GM15510 (cell line): ENCODE data around the gene KRTAP10-6.

ENCODE experiments used
- POLR2A ChIP-seq: IDR thresholded peaks from 3 replicates; pipeline ENCODE4 v1.6.1; 2011; ENCODE audit warnings: borderline replicate concordance; ENCODE audit not compliant: insufficient read length; ENCODE audit errors: extremely low read depth

Gene KRTAP10-6

DNA sequence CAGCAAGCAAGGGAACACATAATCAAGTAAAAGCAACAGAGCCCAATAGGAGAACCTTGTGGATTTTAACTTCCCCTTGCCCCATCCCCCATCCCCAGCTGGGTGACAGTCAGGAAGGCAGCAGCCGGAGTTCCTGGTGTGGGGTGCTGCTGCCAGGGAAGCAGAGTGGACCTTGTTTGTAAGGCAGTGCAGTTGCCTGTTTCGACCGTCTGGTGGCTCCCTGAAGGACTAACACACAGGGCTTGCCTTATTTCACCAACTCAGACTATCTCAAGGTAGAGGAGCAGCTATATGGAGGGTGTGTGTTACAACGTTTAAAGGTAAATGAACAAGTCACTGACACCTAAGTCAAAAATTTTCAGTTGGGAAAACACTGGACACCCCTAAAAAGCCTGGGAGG lies 26.2 kb upstream of the KRTAP10-6 start:
- no peak for TF ChIP-seq POLR2A

DNA sequence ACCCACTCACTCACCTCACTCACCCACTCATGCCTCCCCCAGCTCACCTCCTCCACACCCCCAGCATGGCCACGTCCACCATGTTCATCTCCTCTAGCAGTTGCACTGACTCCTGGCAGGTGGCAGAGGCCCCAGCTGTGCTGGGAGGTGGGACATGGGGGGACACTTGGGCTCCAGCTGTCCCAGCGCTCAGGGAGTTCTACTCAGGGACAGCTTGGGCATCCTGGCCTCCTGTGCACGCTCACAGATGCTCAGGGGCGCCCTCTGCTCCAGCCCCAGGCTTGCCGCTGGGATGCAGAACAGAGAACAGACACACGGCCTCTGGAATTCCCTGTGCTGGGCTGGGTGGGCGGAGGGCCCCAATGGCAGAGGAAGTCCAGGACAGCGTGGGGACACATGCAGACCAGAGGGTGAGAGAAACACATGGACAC lies 24.8 kb upstream of the KRTAP10-6 start:
- no peak for TF ChIP-seq POLR2A

DNA sequence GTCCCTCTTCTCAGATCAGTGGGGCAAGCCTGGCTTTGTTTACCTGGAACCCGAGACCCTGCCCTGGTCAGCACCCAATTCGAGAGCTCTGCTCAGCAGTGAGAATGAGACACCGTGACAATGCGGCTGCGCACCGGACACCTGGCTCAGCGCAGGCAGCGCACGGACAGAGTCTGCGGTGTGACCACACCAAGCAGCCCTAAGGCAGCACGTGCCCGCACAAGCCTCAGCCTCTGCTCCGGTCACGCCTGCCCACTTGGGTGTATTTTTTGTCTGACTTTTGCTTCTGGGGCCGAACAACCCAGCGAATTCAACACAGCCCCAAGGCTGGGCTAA lies 24.3 kb upstream of the KRTAP10-6 start:
- TF ChIP-seq POLR2A, result no peak

DNA sequence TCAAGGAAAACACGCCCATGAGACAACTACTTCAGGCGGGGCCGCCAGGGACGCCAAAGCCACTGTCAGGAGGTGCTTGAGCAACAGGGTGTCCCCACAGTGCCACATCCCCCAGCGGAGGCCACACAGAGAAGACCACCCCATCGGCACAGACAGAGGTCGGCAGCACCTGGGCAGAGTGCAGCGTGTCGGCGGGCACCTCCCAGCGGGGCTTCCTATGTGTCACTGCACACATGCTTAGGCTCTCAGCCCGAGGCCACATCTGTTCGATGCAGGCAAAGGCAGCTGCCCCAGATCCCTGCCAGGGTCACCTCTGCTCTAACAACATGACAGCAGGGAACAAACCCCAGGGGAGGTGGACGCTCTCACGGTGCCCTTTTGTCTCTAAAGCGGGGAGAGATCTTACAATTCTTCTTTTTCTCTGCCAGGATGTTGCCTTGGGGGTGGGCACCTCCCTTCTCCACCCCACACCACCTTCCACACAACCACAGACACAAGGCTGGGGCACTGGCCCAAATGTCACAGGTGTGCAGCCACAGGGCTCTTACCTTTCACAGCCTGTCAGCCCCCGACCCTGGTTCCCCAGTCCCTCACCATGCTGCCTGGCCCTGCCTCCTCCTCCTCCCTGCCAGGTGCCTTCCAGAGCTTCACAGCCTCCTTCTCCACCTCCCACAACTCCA lies 23.7 kb upstream of the KRTAP10-6 start:
- TF ChIP-seq POLR2A, result no peak

DNA sequence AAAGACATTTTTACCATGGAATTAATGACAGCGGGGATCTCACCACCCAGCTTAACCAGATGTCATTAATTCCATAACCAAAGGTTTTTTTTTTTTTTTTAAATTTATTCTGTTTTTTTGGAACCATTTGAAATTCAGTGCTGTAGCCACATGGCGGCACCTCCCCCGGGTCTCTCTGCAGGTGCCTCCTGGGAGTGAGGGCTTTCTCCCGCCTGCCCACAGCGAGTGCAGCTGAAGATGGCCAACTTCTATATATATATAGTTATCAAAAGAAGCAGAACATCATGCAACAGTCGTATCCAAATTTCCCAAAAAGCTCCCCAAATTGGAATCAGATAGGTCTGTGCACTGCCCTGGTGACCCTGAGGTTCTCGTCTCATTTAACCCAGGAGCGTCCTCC lies 23.2 kb upstream of the KRTAP10-6 start:
- TF ChIP-seq POLR2A, result no peak

DNA sequence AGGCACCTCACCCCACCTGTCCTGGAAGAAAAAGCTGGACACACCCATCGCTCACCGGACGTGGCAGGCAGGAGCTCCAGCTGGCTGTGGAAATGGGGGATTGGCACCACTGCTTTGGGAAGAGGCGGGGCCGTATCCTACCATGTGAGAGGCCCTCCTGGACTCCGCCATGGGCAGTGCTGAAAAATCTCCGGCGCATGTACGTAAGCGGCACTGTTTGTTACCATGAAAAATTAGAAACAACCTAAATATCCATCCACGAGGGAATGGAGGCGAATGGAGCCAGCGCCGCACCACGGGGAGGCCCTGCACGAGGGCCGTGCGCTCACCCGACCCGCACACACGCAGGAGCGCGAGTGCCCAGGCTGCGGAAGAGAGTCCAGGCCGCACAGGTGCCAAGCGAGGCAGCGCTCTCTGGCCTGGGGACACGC lies 22.7 kb upstream of the KRTAP10-6 start:
- TF ChIP-seq POLR2A, result no peak

DNA sequence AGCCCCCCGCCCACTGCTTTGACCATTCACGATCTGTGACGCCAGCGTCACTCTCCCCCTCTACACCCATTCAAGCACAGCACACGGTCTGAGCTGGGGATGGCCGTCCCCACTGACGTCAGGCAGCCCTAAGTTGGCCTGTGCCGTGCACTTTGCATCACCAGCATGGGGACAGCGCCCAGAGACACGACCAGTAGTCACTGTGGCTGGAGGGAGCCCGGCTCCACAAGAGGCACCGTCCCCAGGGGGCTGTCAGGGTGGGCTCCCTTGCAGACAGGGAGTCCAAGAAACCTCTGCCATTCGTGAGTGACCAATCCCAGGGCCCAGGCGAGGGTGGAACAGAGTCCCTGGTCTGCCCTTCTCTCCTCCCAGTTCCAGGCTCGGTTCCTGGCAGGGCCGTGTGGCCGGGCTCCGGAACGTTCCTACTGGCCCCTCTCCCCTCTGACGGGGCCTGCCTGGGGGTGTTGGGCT lies 21.9 kb upstream of the KRTAP10-6 start:
- TF ChIP-seq POLR2A, result no peak

DNA sequence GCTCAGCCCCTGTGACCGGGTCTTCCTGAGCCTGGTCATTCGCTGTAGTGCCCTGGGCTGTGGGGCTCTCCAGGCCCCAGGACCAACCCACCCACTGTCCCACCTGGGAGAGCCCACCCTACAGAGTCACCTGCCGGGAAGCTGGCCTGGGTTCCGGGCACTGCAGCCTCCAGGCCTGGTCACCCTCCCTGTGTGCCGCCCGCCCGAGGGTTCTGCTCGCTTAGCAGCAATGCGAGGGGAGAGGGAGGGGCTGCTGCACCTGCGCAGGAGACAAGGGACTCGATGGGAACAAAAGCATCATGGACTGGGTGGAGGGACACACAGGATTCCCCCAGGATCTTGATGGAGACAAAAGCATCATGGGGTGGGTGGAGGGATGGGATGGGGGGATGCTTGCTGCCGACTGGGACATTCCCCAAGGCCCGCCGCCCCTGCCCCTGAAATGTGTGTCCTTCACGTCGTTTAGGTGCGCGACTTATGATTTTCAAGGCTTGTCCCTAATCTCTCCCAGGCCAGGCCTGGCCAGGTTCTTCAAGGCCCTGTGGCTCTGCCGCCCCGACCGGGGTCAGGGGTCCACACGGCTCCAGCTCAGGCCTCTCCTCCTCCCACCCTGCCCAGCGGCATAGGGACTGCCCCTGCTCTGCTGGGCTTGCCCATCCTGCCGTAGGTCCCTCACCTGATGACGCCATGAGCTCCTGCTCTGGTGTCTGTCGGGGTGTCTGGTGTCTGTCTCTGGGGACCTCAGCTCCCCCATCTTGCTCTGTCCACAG lies 21.3 kb upstream of the KRTAP10-6 start:
- no peak for TF ChIP-seq POLR2A

- TF ChIP-seq POLR2A, result no peak
Observed at GRCh38 chr21:44612669-44613229, 20.4 kb upstream of the KRTAP10-6 start.

- no peak for TF ChIP-seq POLR2A
Observed at GRCh38 chr21:44612029-44612486, 19.8 kb upstream of the KRTAP10-6 start, which contains the start of gene KRTAP10-8. Gene KRTAP10-8, plus strand, starts transcription at chr21:44612079. Its CDS starts 22 bp downstream, at chr21:44612101.

DNA sequence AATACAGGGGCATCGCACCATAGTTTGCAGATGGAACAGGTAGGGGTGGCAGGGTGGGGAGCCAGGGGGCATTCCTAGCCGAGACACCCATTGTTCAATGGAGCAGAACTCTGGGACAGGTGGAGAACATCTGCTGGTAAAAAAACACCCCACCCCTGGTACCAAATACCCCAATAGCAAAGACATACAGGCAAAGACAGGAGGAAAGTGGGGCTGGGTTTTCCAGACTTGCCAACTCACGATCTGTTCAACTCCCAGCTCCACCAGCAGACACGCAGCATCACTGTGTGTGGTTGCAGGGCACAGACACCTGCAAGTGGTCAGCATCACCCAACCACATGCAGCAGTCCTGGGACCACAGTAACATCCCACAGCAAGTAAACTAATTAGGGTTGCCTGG lies 19.2 kb upstream of the KRTAP10-6 start:
- TF ChIP-seq POLR2A, result no peak

- no peak for TF ChIP-seq POLR2A
Observed at GRCh38 chr21:44609193-44609592, 16.9 kb upstream of the KRTAP10-6 start.

DNA sequence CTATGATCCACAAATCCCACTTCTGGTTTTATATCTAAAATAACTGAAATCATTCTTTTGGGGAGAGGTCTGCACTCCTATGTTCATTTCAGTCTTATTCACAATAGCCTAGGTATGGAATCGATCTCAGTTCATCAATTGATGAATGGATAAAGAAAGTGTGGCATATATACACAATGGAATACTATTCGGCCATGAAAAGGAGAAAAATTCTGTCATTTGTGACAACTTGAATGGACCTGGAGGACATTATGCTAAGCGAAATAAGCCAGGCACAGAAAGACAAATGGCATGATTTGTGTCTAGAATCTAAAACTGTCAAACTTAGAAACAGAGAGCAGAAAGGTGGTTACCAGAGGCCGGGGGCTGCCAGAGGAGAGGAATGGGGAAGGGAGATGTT lies 14.2 kb upstream of the KRTAP10-6 start:
- no peak for TF ChIP-seq POLR2A

DNA sequence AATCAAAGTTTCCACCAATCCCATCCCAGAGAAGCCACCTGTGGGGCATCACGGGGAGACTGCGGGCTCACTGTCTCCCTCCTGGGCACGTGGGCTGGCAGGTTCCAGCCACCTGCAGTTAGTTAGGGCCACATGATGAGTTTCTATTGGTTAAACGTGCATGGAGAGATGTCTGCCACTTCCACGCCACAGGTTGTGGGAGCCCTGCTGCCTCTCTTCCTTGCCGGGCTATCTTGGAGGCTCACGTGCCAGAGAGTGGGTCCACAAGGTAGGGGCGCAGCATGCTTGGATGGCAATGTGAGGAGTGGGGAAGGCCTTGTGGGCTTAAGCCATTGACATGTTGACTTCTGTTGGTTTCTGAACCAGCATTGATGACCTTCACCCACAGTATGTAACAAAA lies 11.6 kb upstream of the KRTAP10-6 start:
- no peak for TF ChIP-seq POLR2A

DNA sequence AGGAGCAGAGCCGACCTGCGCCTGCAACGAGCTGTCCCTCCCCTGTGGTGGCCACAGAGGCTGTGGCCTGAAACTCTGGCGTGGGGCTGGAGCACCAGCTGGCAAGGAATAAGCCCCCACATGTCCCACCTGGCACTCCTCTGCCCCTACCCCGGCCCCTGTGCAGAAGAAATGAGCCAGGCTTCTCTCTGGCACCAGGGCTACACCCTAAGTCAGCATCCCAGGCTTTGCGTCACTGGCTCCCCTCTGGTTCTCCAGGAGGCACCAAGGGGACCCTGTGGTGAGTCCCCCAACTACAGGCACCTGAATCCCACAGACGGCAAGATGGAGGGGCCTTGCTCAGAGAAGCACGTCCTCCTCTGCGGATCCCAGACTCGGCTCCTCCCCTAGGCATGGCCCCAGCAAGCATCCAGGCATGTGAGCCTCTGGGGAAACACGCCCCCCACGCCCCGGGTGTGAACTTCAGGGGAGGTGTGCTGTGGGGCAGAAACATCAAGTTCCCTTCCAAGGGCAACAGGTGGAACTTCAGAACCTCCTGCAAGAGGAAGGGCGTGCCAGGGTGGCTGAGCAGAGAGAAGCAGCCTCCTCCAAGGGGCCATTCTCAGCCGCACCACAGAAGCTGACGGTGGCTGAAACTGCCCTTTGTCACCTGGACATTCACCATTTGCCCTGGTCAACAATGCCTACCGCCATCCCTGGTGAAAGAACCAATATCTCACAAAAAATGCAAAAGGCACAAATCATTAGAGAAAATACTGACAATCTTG lies 11.0 kb upstream of the KRTAP10-6 start:
- TF ChIP-seq POLR2A, result no peak
